ENCODE data around the gene PARP16. TPM values are rescaled to one million over a fixed set of nuclear protein-coding genes. Genes with fewer than 3 reads are reported as not detected.
"Not testable (repeated sequence)": the region's sequence is repeated elsewhere in the genome, so short reads cannot be mapped to it uniquely, and the experiment has no call there.

Gene PARP16
- total RNA-seq, 2 experiments from 2014 or later = 16.2 to 16.8 TPM

GRCh38 chr15:65287520-65287855 lies 805 bp upstream of the PARP16 start:
- CTCF ChIA-PET = interaction anchor here (0.9 to 3.3 kb wide), 5 partner anchors 10 to 186 kb away, joined by 3 to 27 read pairs (median 3); no protein-coding TSS in a partner anchor
- Mint-ChIP-seq H3K4me1 (ENCODE audit: low read depth) (peaks cover 29% of the 10 kb centered on the region), H3K27me3 (ENCODE audit: low read depth) (no peaks in the 10 kb centered on the region), H3K4me3 (peak overlapping the region; percentile 83), H3K36me3 (ENCODE audit: low read depth) (no peaks in the 10 kb centered on the region), H3K27ac (peak overlapping the region; percentile 67), H3K9me3 (no peaks in the 10 kb centered on the region)
- DNase-seq = no peak
- intact Hi-C loops (cut with micrococcal nuclease) = loop anchor here (1.0 kb wide), 1 partner anchor 9 kb away; the partner anchor contains the start of gene RNU5A-1

DNA sequence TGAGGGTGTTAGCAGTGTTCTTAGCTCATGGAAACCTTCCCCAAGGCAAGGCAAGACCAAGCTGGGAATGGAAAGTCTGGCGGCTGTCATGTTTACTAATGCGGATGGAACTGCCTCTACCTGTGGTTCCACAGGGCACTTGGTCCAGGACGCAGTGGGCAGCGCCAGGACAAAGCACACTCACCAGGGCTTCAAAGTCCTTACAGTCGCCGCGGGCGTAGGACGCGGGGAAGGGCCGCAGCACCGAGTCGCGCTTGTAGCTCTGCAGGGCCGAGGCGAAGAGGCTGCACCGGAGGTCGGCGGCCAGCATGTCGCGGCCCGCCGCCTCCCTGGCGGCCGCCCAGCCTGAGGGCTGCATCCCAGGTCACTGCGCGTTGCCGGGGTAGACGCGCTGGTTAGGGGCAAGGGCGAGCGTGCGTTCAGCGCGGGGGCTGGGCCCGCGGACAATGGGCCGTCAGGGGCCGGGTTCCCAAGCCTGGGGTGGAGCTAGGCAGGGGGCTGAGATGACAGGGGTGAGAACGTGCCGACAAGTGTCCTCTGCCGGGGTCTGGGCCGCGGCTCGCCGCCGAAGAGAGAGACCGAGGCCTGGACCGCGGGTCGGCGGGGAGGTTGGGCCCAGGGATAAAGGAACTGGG lies 497 bp downstream of the PARP16 start:
- Mint-ChIP-seq H3K4me3 (peak overlapping the region; percentile 83), H3K27ac (peak overlapping the region; percentile 82), H3K4me1 (ENCODE audit: low read depth) (peaks cover 32% of the 10 kb centered on the region), H3K27me3 (ENCODE audit: low read depth) (no peaks in the 10 kb centered on the region), H3K9me3 (no peaks in the 10 kb centered on the region), H3K36me3 (ENCODE audit: low read depth) (no peaks in the 10 kb centered on the region)
- peak; percentile 31 for DNase-seq
- intact Hi-C loops (cut with micrococcal nuclease) = loop anchor here (1.0 kb wide), 3 partner anchors 18 to 101 kb away; partner anchors contain the start of genes CLPX and RNU5B-1
- CTCF ChIA-PET = interaction anchor here (0.5 to 3.3 kb wide), 10 partner anchors 9 to 266 kb away, joined by 3 to 27 read pairs (median 3); partner anchors contain the start of gene RNU5B-1

DNA sequence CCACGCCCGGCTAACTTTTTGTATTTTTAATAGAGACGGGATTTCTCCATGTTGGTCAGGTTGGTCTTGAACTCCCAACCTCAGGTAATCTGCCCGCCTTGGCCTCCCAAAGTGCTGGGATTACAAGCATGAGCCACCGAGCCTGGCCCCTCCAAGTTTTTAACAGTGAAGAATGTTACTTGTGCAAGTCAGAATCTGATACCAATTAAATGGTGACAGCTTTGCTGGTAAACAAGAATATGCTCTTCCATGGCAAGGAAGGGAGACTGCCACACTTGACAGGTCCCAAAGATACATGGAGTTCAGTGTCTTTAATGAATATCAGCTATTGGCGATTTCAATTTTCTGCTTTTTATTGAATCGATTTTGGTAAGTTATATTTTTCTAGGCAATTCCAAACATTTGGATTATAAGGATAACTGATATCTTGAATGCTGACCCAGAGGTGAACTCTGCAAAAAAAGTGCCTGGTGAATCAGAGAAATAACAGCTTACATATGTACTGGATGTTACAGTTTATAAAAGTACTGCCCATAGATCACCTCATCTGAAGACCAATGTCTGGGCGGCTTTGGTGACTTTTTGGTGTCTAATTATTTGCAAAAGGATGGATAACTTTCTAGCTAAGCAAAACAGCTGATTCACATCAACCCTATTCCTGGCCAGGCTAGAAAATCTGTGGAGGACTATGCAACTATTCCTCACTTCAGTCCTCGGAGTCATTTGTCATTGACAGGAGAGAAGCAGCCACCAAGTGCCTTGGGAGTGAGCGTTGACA lies 1.2 kb downstream of the PARP16 start:
- Mint-ChIP-seq H3K4me3 (peak overlapping the region; percentile 83), H3K4me1 (ENCODE audit: low read depth) (peaks cover 33% of the 10 kb centered on the region), H3K27ac (peak overlapping the region; percentile 82), H3K27me3 (ENCODE audit: low read depth) (no peaks in the 10 kb centered on the region), H3K9me3 (no peaks in the 10 kb centered on the region), H3K36me3 (ENCODE audit: low read depth) (no peaks in the 10 kb centered on the region)
- CTCF ChIA-PET = interaction anchor here (0.9 to 3.3 kb wide), 8 partner anchors 8 to 158 kb away, joined by 3 to 27 read pairs (median 3); partner anchors contain the start of gene RNU5B-1
- DNase-seq = no peak
- intact Hi-C loops (cut with micrococcal nuclease) = loop anchor here (1.0 kb wide), 3 partner anchors 19 to 100 kb away; partner anchors contain the start of genes CLPX and RNU5B-1

DNA sequence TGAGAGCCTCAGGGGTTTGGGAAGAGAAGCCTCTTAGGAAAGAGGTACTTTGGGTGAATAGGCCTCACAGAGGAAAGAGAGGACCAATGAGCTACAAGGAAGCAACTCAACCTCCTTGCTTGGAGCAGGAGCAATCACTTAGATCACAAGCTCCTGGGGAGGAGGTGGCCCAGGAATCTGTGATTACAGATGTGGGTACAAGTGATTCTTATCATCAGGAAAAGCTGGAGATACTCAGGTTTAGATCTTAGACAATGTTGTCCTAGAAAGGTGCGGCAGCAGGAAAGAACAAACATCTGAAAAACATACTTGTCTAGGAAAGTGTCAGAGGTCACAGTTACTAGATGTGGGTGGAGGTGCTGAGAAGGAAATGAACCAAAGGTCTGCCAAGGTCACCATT lies 8.2 kb downstream of the PARP16 start:
- DNase-seq = no peak
- CTCF ChIA-PET = interaction anchor here (0.5 to 1.8 kb wide), 4 partner anchors 9 to 169 kb away, joined by 3 to 7 read pairs (median 6); no protein-coding TSS in a partner anchor
- Mint-ChIP-seq H3K4me3 (no peak overlapping the region), H3K36me3 (ENCODE audit: low read depth) (no peaks in the 10 kb centered on the region), H3K4me1 (ENCODE audit: low read depth) (peaks cover 42% of the 10 kb centered on the region), H3K9me3 (no peaks in the 10 kb centered on the region), H3K27me3 (ENCODE audit: low read depth) (no peaks in the 10 kb centered on the region), H3K27ac (no peak overlapping the region)
- intact Hi-C loops (cut with micrococcal nuclease) = no loop called here

GRCh38 chr15:65277015-65277414 lies 9.7 kb downstream of the PARP16 start:
- Mint-ChIP-seq H3K36me3 (ENCODE audit: low read depth) (no peaks in the 10 kb centered on the region), H3K4me3 (no peak overlapping the region), H3K9me3 (no peaks in the 10 kb centered on the region), H3K27ac (peak overlapping the region; percentile 32), H3K27me3 (ENCODE audit: low read depth) (no peaks in the 10 kb centered on the region), H3K4me1 (ENCODE audit: low read depth) (peaks cover 34% of the 10 kb centered on the region)
- DNase-seq = no peak
- intact Hi-C loops (cut with micrococcal nuclease) = no loop called here
- CTCF ChIA-PET = interaction anchor here (0.9 to 1.8 kb wide), 4 partner anchors 8 to 65 kb away, joined by 3 to 7 read pairs (median 4); partner anchors contain the start of genes CILP and PARP16

GRCh38 chr15:65275728-65276126 lies 11.0 kb downstream of the PARP16 start:
- intact Hi-C loops (cut with micrococcal nuclease) = no loop called here
- no peaks in the 10 kb centered on the region for H3K9me3 Mint-ChIP-seq

GRCh38 chr15:65275104-65275727 lies 11.5 kb downstream of the PARP16 start:
- H3K27me3 Mint-ChIP-seq (ENCODE audit: low read depth) = no peaks in the 10 kb centered on the region
- no peaks in the 10 kb centered on the region for H3K9me3 Mint-ChIP-seq
- peaks cover 31% of the 10 kb centered on the region for H3K4me1 Mint-ChIP-seq (ENCODE audit: low read depth)
- H3K4me3 Mint-ChIP-seq = no peak overlapping the region
- no peaks in the 10 kb centered on the region for H3K36me3 Mint-ChIP-seq (ENCODE audit: low read depth)
- peak; percentile 38 for DNase-seq
- intact Hi-C loops (cut with micrococcal nuclease) = no loop called here
- CTCF ChIA-PET = interaction anchor here (0.6 to 1.7 kb wide), 5 partner anchors 24 to 294 kb away, joined by 3 to 4 read pairs (median 3); no protein-coding TSS in a partner anchor
- H3K27ac Mint-ChIP-seq = peak overlapping the region; percentile 52

More at GRCh38 chr15:65275728-65276126, 11.0 kb downstream of the PARP16 start:
- Mint-ChIP-seq H3K4me1 (ENCODE audit: low read depth) (peaks cover 34% of the 10 kb centered on the region), H3K27me3 (ENCODE audit: low read depth) (no peaks in the 10 kb centered on the region), H3K36me3 (ENCODE audit: low read depth) (no peaks in the 10 kb centered on the region), H3K4me3 (no peak overlapping the region), H3K27ac (peak overlapping the region; percentile 38)
- DNase-seq = no peak
- CTCF ChIA-PET = interaction anchor here (0.6 to 1.2 kb wide), 5 partner anchors 11 to 294 kb away, joined by 3 to 4 read pairs (median 3); partner anchors contain the start of gene PARP16

DNA sequence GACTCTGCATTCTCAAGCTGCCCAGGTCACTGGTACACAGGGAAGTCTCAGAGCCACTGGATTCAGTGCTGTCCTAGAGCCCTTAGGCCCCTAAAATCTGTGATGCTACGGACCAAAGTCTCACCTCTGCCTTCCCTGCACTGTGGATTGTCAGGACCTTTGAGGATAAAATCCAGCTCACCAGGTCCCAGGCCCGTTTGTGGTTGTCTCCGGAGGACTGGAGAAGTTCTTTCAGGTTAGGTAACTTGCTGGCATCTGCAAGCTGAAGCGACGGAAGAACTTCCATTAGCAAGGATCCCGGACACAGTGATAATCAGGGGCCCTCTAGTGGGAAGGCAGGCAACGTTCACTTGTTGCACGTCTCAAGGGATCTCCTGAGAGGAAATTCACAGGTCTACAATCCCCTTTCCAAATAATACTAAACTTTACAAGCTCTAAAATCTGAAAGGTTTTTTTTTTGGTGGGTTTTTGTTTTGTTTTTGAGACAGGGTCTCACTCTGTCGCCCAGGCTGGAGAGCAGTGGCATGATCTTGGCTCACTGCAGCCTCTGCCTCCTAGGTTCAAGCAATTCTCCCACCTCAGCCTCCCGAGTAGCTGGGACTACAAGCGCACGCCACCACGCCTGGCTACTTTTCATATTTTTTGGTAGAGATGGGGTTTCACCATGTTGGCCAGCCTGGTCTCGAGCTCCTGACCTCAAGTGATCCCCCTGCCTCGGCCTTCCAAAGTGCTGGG lies 15.7 kb downstream of the PARP16 start:
- not testable (repeated sequence) for H3K9me3 Mint-ChIP-seq; H3K27ac Mint-ChIP-seq; H3K27me3 Mint-ChIP-seq (ENCODE audit: low read depth); H3K4me3 Mint-ChIP-seq
- peak; percentile 66 for DNase-seq
- Mint-ChIP-seq H3K36me3 (ENCODE audit: low read depth) (peaks cover 12% of the 10 kb centered on the region), H3K4me1 (ENCODE audit: low read depth) (peaks cover 13% of the 10 kb centered on the region)
- intact Hi-C loops (cut with micrococcal nuclease) = loop anchor here (1.0 to 2.0 kb wide), 3 partner anchors 22 to 82 kb away; no protein-coding TSS in a partner anchor
- CTCF ChIA-PET = interaction anchor here (0.6 to 4.3 kb wide), 12 partner anchors 16 to 1084 kb away, joined by 3 to 27 read pairs (median 5); partner anchors contain the start of genes CILP, CLPX, PARP16 and RNU5B-1

GRCh38 chr15:65268411-65268810 lies 18.3 kb downstream of the PARP16 start:
- intact Hi-C loops (cut with micrococcal nuclease) = no loop called here
- H3K4me1 Mint-ChIP-seq (ENCODE audit: low read depth) = no peaks in the 10 kb centered on the region
- H3K4me3 Mint-ChIP-seq = no peak overlapping the region
- no peak overlapping the region for H3K27ac Mint-ChIP-seq
- no peaks in the 10 kb centered on the region for H3K27me3 Mint-ChIP-seq (ENCODE audit: low read depth)
- no peak for DNase-seq
- H3K9me3 Mint-ChIP-seq = no peaks in the 10 kb centered on the region
- CTCF ChIA-PET = interaction anchor here (1.3 to 4.3 kb wide), 3 partner anchors 10 to 29 kb away, joined by 6 to 27 read pairs (median 7); partner anchors contain the start of gene PARP16
- H3K36me3 Mint-ChIP-seq (ENCODE audit: low read depth) = peaks cover 12% of the 10 kb centered on the region

DNA sequence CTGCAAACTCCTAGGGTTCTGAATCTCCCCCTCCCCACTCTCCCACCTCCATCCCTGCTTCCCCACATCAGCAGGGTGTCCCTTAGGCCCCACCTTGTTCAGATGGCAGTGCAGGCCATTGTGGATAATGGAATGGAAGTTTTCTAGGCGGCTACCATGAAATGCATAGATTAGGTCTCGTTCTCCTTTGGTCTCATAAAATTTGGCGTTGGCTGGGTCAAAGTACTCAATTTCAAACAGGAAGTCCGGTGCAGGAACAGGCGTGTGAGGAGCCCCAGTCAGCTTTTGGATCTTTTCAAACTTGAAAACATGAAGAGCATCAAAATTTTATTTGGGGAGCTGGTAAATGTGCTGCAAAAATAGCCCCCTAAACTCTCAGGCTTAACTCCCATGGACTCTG lies 20.2 kb downstream of the PARP16 start:
- H3K27ac Mint-ChIP-seq = no peak overlapping the region
- H3K27me3 Mint-ChIP-seq (ENCODE audit: low read depth) = no peaks in the 10 kb centered on the region
- no peak overlapping the region for H3K4me3 Mint-ChIP-seq
- peaks cover 15% of the 10 kb centered on the region for H3K36me3 Mint-ChIP-seq (ENCODE audit: low read depth)
- no peaks in the 10 kb centered on the region for H3K4me1 Mint-ChIP-seq (ENCODE audit: low read depth)
- intact Hi-C loops (cut with micrococcal nuclease) = no loop called here
- CTCF ChIA-PET = no interaction called here
- H3K9me3 Mint-ChIP-seq = no peaks in the 10 kb centered on the region
- DNase-seq = no peak

DNA sequence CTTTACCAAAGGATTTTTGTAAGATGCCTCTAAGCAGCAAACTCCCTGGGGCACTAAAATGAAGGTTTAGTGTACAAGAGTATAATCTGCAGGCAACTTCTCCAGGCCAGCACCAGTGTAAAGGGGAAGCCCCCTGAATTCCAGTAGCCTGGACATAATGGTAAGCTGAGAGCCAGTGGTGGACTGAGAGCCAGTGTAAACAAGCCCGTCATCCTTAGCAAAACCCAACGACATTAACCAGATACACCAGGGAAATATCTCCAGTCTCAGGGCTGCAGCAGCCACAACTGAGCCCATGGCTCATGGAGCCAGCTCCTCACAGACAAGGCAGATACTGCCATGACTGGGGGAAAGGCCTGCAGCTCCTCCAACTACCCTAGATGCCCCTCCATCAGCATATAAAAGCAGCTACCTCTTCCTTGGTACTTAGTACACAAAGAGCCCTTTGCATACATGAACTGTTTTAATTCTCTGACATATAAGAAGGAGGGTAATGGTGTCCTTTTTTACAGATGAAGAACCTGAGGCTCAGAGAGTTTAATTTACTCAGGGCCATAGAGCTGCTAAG lies 21.7 kb downstream of the PARP16 start:
- CTCF ChIA-PET = interaction anchor here (1.0 kb wide), 1 partner anchor 231 kb away, joined by 4 read pairs; no protein-coding TSS in a partner anchor
- H3K27ac Mint-ChIP-seq = no peak overlapping the region
- no peaks in the 10 kb centered on the region for H3K9me3 Mint-ChIP-seq
- DNase-seq = no peak
- intact Hi-C loops (cut with micrococcal nuclease) = no loop called here
- peaks cover 20% of the 10 kb centered on the region for H3K36me3 Mint-ChIP-seq (ENCODE audit: low read depth)
- H3K4me1 Mint-ChIP-seq (ENCODE audit: low read depth) = no peaks in the 10 kb centered on the region
- H3K27me3 Mint-ChIP-seq (ENCODE audit: low read depth) = no peaks in the 10 kb centered on the region
- no peak overlapping the region for H3K4me3 Mint-ChIP-seq

All from activated naive CD4-positive, alpha-beta T cell treated with anti-CD3 and anti-CD28 coated beads for 36 hours (primary cell).